ENCODE measurements around the gene RTN4.
"Not testable (repeated sequence)": the region's sequence is repeated elsewhere in the genome, so short reads cannot be mapped to it uniquely, and the experiment has no call there.

Gene RTN4, protein sequence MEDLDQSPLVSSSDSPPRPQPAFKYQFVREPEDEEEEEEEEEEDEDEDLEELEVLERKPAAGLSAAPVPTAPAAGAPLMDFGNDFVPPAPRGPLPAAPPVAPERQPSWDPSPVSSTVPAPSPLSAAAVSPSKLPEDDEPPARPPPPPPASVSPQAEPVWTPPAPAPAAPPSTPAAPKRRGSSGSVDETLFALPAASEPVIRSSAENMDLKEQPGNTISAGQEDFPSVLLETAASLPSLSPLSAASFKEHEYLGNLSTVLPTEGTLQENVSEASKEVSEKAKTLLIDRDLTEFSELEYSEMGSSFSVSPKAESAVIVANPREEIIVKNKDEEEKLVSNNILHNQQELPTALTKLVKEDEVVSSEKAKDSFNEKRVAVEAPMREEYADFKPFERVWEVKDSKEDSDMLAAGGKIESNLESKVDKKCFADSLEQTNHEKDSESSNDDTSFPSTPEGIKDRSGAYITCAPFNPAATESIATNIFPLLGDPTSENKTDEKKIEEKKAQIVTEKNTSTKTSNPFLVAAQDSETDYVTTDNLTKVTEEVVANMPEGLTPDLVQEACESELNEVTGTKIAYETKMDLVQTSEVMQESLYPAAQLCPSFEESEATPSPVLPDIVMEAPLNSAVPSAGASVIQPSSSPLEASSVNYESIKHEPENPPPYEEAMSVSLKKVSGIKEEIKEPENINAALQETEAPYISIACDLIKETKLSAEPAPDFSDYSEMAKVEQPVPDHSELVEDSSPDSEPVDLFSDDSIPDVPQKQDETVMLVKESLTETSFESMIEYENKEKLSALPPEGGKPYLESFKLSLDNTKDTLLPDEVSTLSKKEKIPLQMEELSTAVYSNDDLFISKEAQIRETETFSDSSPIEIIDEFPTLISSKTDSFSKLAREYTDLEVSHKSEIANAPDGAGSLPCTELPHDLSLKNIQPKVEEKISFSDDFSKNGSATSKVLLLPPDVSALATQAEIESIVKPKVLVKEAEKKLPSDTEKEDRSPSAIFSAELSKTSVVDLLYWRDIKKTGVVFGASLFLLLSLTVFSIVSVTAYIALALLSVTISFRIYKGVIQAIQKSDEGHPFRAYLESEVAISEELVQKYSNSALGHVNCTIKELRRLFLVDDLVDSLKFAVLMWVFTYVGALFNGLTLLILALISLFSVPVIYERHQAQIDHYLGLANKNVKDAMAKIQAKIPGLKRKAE

DNA sequence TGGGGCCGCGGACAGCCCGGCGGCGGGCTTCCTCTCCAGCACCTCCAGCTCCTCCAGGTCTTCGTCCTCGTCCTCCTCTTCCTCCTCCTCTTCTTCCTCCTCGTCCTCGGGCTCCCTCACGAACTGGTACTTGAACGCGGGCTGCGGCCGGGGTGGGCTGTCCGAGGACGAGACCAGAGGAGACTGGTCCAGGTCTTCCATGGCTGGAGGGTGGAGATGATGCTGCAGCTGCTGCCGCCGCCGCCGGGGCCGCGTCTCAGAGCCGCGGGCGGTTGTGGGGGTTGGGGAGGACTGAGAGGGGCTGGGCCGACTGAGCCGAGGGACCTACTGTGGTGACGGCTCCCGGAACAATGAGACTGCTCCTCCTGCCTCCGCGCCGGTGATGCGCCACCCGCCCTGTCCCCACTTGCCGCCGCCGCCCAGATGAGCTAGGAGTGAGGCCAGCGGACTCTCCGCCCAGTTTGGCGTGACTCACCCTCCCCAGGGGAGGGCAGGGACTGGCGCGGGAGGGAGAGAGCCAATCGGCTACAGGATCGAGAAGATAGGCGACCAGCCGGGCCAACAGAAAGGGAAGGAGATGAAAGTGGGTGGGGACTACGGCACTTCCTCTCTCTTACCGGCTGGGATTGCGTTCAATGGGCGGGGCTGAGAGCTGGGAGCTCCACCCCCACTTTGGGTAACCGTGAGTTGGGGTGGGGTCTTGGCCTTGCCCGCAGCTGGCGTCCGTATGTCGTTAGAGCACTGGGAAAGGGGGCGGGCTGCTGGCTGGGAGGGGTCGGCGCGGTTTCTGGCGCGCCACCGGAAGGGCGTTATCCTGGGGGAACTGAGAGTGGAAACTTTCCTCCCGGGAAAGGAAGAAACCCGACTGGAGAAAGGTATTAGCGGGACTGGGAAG lies at the start of gene RTN4:
Gene RTN4 (minus strand): TSS at position 352 of the 895 bp plus-strand sequence. CDS start 151 bp downstream, at position 201.
- DNase-seq, result peak; percentile 96

DNA sequence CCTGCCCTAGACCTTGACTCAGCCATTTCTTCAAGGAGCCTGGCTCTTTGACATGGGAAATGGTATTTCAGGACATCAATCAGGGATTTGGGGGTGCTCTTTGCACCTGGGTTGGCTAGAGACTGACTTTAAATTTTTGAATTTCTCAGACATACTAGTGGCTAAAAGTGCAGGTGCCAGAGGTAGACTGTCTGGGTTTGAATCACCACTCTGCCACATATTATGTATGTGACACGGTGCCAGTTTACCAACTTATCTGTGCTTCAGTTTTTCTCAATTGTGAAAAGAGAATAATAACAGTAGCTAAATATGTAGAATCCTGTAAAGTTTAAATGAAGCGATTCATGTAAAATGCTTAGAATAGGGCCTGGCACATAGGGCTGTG lies 49.2 kb upstream of the RTN4 start:
- no peak for DNase-seq

DNA sequence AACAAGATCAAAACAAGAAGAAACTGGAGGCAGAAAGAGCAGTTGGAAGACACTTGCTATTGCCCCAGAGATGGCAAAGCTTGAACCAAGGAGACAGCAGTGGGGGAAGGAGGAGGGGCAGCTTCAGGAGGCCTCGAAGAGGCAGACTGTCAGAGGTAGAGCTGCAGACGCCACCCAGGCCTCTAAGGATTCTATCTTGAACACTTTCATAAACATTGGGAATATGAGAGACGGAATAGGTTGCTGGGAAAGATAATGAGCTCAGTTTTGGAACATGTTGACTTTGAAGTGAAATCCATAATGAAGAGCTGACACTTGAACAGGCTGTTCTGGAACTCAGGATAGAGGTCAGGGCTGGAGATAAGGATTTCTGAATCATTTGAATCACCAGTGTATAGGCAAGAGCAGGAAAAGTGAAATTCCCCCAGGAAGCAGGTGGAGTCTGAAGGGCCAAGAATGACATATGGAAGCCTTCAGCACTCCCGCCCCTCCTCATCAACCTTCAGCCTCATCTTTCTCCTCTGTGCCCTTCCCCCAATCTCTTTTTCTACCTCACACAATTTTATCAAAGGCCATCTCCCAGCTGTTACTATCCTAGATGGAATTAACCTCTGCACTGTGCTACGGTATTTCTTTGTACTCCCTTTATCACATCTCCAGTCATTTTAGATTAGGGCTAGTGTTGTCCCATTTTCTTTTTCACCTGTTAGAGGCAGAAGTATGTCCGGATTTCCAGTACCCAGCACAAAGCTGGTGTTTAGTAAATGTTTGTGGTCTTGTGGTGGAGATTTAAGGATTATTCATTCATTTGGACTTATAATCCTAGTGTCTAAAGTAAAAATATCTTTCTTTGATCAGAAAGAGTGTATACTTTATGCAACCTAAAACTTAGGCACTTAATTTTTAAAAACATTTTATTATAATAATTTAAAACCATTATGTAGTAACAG lies 47.5 kb upstream of the RTN4 start:
- DNase-seq, result no peak

DNA sequence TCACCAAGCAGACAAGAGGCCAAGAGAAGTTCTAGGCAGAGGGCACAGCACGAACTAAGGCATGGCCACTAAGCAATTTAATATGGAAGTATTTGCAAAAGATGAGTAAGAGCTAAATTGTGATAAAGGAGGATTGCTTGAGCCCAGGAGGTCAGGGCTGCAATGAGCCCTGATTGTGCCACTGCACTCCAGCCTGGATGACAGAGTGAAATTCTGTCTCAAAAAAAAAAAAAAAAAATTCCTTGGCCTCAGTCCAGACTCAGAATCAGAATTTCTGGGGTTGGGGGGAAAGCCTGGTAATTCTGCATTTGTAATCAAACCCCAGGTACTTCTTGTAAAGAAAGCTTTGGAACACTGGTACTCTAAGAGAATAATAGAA lies 46.8 kb upstream of the RTN4 start:
- DNase-seq, result no peak

DNA sequence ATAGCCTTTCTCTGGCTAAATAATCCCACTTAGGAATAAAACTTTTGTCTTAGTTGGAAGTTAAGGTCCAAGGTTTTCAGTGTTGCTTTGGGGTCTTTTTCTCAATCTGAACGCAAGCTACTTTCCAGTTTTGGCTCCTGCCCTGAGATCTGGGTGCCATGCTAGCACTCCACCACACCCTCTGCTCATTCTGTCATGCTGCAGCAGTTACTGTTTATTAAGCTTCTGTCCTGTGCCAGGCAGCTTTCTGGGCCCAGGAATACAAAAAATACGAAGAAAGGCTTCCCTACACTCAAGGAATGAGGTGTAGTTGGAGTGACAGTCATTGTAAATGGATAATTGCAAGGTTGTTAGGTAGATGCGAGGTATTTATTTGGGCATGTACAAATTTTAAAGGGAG lies 46.3 kb upstream of the RTN4 start:
- no peak for DNase-seq

DNA sequence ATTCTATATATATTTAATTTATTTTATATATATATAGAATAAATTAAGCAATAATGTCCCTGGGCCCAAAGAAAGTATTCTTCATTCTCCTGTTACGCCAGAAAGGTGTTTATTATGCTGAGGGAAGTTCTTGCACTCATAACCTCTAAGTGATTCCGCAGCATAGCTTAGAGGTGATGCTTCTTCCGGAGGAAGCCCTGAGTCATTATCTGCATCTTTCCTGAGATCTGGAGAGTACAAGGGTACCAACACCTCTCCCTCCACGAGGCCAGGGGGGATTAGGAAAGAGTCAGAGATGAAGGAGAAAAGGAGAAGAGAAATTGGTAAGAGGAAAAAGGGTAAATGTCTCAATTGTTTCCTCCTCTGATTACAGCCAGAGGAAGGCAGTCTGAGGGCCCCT lies 43.1 kb upstream of the RTN4 start:
- DNase-seq, result no peak

DNA sequence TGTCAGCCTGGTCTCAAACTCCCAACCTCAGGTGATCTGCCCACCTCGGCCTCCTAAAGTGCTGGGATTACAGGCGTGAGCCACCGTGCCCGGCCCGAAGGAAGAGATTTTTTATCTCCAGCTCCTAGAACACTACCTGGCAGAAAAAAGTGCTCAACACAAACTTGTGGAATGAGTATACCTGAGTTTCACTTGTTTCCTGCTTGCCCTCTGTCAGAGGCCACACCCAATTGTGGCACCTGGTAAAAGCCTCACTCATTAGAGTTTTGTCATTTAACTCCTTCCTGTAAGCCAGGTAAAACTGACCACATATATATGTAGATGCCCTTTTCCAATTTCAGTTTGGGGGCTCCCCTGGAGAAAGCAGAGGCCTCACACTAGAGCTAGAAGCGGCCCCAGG lies 42.2 kb upstream of the RTN4 start:
- no peak for DNase-seq

DNA sequence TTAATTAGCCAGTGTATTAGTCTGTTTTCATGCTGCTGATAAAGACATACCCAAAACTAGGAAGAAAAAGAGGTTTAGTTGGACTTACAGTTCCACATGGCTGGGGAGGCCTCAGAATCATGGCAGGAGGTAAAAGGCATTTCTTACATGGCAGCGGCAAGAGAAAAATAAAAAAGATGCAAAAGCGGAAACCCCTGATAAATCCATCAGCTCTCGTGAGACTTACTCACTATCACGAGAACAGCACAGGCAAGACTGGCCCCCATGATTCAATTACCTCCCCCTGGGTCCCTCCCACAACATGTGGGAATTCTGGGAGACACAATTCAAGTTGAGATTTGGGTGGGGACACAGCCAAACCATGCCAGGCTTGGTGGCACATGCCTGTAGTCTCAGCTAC lies 41.4 kb upstream of the RTN4 start:
- DNase-seq, result not testable (repeated sequence)

DNA sequence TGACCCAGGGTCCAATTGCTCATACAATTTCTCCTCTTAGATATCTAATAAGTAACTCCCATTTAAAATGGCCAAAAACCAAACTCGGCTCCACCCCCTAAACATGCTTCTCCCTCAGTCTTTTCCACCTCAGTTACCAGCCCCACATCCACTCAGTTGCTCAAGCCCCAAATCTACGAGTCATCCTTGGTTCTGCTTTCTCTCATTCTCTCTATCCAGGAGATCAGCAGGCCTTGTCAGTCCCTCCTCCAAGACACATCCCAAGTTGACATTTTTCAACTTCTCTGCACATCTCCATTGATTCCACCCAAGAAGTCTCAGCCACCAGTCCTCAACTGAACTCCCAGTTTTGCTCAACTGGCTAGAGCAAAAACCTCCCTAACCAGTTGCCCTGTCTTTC lies 40.5 kb upstream of the RTN4 start:
- DNase-seq, result no peak

DNA sequence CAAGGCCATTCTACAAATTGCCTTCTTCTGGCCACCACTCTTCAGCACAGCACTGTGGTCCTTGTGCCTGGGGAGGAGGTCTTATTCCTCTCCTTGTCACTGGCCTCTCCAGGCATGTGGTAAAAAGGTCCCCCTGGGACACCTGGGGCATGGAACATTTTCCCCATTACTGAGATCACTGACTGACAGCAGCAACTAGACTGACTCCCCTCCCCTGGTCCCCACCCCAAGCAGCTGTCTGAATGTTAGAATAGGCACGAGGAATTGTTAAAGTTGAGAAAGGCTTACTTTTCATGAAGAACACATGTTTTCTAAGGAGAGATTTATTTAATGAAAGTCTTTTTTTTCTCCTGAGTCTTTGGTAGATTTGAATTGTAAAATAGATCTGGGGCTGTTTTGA lies 39.5 kb upstream of the RTN4 start:
- no peak for DNase-seq

DNA sequence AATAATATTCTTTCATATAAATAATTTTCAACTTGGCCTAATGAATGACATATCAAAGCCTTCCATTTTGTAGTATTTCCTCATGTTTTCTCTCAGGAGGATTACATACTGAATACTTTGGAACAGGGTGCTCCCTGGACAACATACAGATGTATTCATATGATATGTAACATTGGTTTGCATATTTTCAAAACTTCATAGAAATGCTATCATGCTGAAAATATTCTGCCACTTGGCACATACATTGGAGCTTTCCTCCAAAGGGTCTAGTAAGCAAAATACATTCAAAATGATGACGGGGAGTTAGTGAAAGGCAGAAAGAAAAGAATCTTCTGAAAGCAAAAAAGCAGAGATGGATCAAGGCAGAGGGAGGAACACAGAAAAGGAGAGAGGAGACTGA lies 38.1 kb upstream of the RTN4 start:
- no peak for DNase-seq

DNA sequence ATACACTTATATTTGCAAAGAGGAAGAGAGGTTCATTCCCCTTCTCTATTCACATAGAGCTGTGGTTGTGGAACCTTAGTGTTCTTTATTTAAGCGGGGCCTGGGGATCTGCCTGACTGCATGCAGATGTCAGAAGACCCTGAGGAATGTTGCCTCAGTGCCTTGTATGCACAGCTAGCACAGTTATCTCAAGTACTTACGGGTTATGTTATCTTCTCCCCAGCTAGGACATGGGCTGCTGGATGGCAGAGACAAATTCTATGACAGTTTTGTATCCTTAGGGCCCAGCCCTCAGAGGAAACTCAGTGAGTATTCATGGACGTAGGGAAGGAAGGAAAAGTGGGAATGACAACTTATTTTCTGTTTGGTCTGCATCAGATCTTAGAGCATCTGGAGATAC lies 37.7 kb upstream of the RTN4 start:
- DNase-seq, result no peak

DNA sequence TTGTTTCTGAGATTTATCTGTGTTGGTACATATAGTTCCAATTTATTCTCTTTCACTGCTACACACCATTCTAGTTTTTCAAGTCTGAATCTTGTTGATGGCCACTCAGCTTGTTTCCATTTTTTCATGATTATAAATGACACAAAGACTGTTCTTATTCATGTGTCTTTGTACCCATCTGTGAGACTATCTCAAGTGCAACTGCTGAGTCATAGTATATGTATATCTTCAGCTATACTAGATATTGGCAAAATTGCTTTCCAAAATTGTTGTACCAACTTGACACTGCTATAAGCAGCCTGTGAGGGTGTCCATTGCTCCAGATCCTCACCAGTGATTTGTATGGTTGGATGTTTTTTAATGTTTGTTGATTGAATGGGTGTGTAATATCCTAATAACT lies 37.2 kb upstream of the RTN4 start:
- no peak for DNase-seq

DNA sequence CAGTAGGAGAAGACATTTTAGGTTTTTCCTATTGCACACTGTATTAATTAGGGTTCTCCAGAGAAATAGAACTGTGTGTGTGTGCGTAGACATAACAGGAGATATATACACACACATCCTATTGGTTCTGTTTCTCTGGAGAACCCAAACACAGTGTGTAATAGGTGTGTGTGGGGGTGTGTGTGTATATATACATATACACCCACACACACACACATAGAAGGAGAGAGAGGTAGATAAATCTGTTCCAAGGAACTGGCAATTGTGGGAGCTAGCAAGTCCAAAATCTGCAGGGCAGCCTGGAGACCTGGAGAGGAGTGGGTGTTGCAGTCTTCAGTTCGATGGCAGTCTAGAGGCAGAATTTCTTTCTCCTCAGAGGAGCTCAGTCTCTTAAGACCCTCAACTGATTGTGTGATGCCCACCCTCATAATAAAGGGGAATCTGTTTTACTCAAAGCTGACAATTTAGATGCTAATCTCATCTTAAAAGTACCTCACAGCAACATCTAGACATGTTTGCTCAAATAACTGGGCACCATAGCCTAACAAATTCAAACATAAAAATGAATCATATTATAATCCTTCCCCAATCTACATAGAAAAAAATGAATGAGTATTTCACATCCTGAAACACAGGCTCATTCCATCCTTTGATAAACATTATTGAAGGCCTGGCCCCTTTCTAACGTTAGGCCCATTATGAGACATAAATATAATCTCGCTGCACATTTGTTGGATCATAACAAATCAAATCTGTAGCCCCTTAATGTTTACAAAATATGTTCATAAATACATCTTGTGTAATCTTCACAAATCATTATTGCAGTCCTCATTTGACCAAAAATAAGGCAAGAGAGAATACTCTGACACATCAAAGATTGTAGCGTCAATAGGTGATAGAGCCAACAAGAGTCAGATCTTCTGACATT lies 35.1 kb upstream of the RTN4 start:
- DNase-seq, result no peak

DNA sequence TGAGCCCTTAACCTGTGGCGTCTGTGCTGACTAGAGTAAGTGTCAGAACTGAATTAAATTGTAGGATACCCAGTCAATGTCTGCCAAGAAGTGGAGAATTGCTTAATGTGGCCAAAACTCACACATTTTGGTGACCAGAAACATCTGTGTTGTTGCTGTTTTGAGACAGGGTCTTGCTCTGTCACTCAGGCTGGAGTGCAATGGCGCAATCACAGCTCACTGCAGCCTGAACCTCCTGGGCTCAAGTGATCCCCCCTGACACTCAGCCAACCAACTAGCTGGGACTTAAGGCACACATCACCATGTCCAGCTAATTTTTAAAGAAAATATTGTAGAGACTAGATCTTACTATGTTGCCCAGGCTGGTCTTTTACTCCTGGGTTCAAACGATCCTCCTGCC lies 34.4 kb upstream of the RTN4 start:
- no peak for DNase-seq

DNA sequence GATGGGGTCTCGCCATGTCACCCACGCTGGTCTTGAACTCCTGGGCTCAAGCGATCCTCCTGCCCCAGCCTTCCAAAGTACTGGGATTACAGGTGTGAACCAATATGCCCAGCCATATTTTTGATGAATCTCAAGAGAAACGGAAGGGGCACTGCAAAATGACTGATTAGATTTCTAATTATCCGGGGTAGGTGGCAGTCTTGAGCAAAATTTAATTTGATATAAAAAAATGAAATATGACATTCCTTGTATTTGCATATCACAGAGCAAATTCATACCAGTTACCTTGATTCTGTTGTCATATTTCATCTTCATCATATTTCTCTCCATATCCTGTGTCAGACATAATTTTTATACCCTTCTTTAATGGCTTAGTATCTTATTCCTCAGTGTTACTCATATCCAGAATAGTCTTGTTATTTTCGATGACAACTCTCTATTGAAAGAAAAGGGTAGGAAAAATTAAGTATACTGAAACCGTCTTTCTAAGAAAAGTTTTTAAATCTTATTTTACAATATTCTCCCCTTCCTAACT lies 30.0 kb upstream of the RTN4 start:
- DNase-seq, result no peak

DNA sequence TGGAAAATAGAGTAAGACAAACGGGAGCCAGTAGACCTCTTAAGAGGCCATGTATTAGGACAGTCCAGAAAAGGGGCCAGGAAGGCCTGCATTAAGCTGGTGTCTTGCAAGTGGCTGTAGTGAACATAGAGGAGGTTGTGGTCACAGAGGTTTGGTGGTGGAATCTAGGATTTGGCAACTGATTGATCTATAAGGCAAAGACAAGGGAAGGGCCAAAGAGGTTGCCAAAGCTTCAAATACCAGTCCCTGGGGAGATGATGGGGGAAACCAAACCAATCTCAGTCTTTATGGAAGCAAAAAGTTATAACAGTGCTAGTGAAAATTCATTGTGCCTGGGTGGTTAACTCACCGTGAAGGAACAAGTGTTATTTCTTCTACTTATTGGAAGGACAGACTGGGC lies 28.7 kb upstream of the RTN4 start:
- no peak for DNase-seq

DNA sequence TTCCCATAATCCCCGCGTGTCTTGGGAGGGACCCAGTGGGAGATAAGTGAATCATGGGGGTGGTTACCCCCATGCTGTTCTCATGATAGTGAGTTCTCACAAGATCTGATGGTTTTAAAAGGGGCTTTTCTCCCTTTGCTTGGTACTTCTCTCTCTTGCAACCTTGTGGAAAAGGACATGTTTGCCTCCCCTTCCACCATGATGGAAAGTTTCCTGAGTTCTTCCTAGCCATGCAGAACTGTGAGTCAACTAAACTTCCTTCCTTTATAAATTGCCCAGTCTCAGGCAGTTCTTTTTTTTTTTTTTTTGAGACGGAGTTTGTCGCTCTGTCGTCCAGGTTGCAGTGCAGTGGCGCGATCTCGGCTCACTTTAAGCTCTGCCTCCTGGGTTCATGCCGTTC lies 26.5 kb upstream of the RTN4 start:
- DNase-seq, result no peak

DNA sequence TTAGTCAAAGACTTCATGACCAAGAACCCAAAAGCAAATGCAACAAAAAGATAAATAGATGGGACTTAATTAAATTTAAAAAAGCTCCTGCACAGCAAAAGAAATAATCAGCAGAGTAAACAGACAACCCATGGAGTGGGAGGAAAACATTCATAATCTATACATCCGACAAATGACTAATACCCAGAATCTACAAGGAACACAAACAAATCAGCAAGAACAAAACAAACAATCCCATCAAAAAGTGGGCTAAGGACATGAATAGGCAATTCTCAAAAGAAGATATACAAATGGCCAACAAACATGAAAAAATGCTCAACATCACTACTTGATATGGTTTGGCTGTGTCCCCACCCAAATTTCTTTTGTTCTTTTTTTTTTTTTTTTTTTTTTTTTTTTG lies 25.8 kb upstream of the RTN4 start:
- DNase-seq, result not testable (repeated sequence)

Measured in NCI-H2107 (cell line).